ENCODE measurements around the gene CHURC1.

CHURC1 gene

GRCh38 chr14:64939817-64940190 is 25.5 kb downstream of the CHURC1 start:
- DNase-seq = no peak

GRCh38 chr14:64940336-64940910 is 26.2 kb downstream of the CHURC1 start:
- no peak for DNase-seq

GRCh38 chr14:64942531-64943111 is 28.4 kb downstream of the CHURC1 start, which contains the start of gene GPX2:
Gene GPX2, minus strand, starts transcription at chr14:64942745. Its CDS starts 19 bp downstream, at chr14:64942726.
- DNase-seq = no peak

DNA sequence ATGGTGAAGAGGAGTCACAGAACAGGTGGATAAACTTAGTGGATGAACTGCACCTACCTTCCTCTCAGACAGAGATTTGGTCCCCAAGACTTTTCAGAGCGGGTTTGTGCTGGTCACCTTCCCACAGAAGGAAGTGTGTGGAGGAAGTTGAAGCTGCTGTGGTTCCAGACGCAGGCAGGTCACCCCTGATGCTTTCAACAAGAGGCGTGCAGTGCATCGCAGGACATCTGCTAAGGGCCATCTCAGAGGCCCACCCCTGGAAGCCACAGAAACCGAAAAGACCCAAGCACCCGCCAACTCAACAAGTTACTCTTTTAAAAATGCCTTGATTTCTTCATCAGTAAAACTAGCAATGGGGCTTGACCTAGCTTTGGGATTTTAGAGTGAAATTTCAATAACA is 29.3 kb downstream of the CHURC1 start:
- DNase-seq = no peak

DNA sequence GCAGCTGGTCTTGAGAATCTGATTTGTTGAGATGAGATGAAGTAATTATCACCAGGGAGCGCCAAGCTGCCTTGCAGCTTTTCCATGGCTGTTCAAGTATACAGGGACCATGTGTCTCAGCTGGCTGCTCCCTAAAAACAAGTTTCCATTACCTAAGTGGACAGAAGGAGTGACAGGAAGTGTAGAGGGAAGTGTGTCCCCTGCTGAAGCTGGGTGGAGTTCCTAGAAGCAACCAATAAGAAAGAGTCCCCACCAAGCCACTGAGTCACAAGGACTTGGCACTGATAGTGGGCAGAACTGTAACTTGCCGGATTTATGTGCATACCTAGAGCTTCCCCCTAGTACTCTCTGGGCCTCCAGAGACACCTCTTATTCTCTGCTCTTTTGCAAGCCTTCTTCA is 29.8 kb downstream of the CHURC1 start:
- DNase-seq = no peak

DNA sequence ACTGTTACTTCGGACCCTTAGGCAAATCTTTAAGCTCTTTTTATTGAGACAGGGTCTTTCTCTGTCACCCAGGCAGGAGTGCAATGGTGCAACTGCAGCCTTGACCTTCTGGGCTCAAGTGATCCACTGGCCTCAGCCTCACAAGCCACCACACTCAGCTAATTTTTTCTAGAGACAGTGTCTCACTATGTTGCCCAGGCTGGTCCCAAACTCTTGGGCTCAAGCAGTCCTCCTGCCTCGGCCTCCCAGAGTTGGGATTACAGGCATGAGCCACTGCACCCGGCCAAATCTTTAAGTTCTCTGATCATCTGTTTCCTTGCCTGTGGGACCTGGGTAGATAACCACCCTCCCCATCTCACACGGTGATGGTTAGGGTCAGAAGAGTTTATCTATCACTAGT is 30.6 kb downstream of the CHURC1 start:
- DNase-seq = no peak

DNA sequence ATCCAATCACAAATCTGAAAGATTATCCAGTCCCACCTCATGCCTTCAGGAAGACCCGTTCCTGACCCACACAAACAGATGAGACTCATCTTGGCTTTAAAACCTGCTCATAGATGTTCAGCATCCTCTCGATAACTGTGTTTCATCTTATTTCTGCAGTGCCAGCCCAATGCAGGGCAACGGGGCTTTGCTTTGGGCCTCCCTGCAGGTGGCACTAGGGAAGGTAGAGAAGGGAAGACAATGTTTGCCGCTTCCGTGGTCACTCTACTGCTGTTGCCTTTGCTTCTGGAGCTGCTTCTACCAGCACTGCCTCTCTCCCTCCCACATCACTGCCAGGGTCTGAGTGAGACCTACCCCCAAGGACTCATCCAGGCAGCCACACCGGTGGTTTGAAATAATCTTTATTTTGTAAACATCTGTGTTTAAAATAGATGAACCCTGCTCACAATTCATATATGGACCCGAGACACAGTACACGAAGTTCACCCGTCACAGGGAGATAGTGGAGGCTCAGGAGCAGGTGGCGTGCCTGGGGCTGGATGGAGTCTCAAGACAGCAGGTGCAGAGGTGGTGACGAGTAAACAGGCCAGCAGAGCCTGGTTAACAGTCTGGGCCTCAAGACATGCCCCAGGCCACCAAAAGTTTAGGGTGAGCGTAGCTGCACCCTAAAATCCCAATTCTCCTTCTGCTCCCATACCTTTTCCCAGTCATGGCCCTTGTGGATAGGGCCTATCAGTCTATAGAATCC is 31.4 kb downstream of the CHURC1 start:
- DNase-seq = no peak

DNA sequence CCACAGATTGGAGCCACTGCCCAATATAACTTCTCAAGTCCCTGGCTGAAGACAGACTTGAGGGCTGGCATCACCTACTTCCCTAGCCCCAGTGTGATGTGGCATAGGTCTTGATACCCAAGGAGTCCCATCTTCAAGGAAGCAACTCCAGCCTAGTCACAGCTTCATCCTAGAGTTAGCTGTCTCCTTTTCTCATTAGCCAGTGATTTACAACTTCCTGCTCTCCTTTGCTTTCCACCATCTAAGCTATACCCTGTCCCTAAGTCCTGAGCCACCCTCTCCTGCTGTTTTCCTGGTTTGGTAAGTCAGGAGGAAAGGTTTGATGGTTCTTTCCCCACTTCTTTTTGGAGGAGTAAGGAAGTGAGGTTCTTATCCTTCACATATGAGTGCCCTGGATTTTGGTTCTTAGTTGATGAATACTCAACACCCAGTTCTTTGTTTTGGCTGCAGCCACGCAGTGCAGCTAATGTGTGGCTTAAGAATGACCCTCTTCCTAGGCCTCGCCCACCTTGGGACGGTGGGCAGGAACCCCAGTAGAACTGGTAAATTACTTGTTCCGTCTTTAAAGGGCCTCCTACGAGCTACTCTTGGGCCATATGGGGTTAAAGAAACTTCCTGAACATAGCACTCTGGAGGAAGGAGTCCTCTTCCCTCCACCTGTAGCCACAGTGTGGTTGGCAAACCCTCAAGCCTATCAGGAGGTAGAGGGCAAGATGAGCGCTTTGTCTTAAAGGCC is 32.2 kb downstream of the CHURC1 start:
- no peak for DNase-seq

DNA sequence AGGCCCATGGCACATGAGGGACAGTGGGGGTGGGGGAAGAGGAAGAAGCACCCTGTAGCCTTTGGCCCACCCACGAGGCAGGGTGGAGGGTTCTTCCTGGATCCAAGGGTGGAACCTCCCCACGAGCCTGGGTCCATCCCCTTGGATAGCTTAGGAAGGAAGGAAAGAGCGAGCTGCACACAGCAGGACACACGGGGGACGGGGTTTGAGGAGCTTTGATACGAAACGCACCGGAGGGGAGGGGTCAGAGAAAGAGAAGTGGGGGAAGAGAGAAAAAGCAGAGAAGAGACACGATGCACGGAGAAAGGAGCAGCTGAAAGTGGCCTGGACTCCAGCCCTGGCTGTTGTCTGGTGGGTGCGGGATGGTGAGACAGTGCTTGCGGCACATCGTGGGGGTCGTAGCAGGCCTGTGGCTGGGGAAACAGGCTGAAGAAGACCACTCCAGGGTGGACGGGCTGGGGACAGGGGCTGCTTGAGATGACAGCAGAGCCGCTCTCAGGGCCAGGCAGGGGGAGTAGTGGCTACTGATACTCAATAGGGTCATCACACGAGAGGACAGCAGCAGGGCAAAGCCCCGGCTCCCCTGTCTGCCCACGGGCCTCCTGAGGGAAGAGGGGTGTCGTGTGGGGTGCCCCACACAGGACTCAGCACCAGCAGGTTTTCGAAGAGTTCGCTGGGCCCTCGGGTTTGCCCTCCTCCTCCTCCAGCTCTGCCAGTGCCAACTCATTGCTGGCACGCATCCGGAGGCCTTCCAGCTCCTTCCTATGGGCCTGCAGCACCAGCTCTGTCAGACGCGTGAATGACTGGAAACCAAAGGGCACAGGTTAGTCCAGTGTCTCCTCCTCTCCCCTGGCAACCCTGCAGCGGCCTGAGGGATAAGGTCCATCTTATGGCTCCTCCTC is 33.7 kb downstream of the CHURC1 start:
- no peak for DNase-seq

GRCh38 chr14:64948612-64949210 is 34.5 kb downstream of the CHURC1 start:
- no peak for DNase-seq

- DNase-seq = no peak
Observed at GRCh38 chr14:64950889-64951288, 36.6 kb downstream of the CHURC1 start.

GRCh38 chr14:64951291-64951690 is 37.0 kb downstream of the CHURC1 start:
- no peak for DNase-seq

GRCh38 chr14:64951724-64952123 is 37.5 kb downstream of the CHURC1 start:
- DNase-seq = no peak

- peak in 1 of 2 donors; percentile 18 for DNase-seq
Observed at GRCh38 chr14:64952598-64953309, 38.5 kb downstream of the CHURC1 start.

- no peak for DNase-seq
Observed at GRCh38 chr14:64953310-64953654, 39.0 kb downstream of the CHURC1 start.

DNA sequence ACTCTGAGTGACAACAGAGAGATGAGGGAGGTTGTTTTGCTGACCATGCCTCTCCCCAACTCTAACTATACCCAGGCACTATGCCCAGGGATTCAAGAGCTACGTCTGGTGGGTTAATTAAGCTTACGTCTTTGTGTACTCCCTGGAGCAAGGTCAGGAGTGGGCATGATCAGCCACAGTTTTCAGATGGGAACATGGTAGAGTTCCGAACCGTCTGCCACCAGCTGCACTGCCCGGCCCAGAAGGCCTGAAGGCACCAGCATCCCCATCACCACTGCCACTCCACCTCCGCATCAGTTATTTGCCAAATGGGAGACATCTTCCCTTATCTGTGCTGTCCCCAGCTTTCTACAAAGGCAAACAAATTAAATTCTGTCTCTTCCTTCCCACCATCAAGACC is 39.4 kb downstream of the CHURC1 start:
- no peak for DNase-seq

GRCh38 chr14:64954491-64955240 is 40.4 kb downstream of the CHURC1 start:
- no peak for DNase-seq

DNA sequence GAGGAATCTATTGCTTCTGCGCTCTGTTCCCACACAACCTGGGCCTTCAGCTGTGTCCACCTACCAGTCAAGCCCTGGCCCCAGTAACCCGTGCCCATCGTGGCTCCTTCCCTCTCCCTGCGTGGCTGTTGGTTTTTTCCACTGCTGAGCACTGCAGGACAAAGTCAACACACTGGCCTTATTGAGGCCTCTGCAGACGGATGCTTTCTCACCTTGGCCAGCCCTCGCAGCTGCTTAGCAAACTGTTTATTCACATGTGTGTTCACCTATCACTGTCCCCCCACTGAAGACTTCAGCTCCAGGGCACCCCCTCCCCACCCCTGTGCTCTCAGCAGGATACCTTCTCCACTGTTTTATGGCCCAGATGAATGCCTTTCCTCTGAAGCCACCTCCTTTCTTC is 41.0 kb downstream of the CHURC1 start:
- no peak for DNase-seq

GRCh38 chr14:64956697-64957406 is 42.6 kb downstream of the CHURC1 start:
- no peak for DNase-seq

DNA sequence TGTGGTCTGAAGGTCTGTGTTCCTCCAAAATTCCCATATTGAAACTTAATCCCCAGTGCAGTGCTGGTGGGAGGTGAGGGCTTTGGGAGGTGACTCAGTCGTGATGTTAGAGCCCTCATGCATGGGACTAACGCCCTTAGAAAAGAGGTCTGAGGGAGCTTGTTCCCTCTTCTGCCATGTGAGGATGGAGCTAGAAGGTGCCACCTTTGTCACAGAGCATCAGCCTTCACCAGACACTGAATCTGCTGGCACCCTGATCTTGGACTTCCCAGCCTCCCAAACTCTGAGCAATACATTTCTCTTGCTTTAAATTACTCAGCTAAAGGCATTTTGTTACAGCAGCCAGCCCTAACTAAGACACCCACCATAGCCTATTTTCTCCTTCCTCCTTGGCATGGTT is 43.9 kb downstream of the CHURC1 start:
- no peak for DNase-seq

Measured in inflammatory macrophage treated with lipopolysaccharide for 1 hour (primary cell).